Stimulated activated CD8-positive, alpha-beta memory T cell treated with anti-CD3 and anti-CD28 coated beads, Interleukin-12 subunit alpha, Interleukin-12 subunit beta, amount 100 ng/mL, for 4 hours (primary cell): ENCODE measurements around the gene LYPD3.

ENCODE experiments used
- DNase-seq: peaks from one replicate; pipeline ENCODE4 v3.0.0-alpha.2; 2020; ENCODE audit warnings: low read depth

LYPD3 gene

DNA sequence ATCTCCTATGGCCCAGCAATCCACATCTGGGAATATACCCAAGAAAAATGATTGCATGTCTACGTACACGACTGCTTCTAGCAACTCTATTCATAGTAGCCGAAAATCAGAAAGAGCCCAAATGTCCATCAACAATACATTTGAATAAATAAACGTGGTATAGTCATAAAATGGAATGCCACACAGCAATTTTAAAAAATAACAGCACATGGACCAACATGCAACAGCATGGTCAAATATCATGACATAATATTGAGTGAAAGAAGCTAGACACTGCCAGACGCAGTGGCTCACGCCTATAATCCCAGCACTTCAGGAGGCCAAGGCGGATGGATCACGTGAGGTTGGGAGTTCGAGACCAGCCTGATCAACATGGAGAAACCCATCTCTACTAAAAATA is 34.4 kb downstream of the LYPD3 start:
- DNase-seq: no peak

DNA sequence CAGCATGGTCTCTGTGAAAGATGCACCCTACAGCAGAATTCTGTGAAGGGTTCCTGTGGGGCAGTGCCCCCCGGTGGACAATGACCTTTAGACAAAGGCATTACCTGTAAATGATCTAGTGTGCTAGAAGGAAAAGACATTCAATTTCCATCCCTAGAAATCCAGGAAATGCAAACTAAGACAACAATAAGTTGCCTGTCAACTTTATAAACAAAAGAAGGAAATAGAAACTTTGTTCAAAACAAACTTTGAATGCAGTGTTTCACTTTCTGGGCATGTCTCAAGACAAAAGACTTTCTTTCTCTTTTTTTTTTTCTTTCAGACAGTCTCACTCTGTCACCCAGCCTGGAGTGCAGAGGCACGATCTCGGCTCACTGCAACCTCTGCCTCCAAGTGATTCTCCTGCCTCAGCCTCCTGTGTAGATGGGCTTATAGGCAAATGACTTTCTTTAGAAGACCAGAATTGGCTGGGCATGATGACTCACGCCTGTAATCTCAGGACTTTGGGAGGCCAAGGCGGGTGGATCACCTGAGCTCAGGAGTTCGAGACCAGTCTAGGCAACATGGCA is 35.2 kb downstream of the LYPD3 start:
- DNase-seq: no peak

DNA sequence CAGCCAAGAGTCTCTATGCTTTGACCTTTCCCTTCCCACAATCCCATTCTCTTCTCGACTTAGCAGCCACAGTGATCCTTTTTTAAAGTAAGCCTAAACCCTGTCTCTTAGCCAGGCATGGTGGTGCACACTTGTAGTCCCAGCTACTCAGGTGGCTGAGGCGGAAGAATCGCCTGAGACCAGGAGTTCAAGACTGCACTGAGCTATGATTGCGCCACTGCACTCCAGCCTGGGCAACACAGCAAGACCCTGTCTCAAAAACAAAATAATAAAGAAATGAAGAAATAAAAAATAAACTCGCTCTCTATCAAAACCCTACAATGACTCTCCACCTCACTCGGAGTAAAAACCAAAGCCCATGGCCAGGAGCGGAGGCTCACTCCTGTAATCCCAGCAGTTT is 36.0 kb downstream of the LYPD3 start:
- no peak for DNase-seq

DNA sequence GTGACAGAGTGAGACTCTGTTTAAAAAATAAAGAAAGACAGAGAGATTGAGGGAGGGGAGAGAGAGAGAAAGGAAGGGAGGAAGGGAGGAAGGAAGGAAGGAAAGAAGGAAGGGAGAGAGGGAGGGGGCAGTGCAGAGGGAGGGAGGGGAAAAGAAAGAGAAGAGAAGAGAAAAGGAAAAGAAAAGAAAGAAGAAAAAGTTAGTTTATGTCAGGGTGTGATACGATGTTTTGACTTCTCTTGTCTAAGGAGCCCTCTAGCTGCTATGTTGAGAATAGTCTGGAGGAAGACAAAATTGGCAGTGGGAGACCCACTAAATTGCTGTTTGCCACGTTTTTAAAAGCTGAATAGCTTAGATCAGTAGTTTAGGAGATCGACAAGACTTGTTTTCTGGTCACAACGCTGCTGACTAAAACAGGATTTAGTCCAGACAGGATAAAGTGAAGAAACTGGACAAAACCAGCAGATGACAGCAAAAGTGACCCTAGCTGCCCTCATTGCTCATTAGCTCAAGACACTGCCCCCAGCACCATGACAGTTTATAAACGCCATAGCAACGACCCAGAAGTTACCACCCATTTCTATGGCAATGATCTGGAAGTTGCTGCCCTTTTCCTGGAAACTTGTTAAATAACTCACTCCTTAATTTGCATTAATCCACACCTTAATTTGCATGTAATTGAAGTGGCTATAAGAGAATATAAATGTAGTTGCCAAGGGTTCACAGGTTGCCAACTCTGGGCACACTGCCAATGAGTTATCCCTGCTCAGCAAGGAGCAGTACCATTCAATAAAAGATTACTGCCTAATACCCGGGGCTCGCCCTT is 39.6 kb downstream of the LYPD3 start:
- no peak for DNase-seq

DNA sequence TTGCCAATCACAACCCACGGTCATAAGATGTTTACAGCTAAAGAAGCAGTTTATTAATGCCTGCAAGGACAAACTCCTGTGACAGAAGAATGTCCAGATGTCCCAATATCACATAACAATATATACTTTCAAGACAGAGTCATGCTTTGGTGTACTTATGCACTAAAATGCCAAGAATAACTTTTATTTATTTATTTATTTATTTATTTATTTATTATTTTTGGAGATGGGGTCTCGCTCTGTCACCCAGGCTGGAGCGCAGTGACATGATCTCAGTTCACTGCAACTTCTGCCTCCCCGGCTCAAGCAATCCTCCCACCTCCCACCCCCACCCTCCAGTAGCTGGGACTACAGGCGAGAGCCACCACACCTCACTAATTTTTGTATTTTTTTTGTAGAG is 41.6 kb downstream of the LYPD3 start:
- DNase-seq: no peak

DNA sequence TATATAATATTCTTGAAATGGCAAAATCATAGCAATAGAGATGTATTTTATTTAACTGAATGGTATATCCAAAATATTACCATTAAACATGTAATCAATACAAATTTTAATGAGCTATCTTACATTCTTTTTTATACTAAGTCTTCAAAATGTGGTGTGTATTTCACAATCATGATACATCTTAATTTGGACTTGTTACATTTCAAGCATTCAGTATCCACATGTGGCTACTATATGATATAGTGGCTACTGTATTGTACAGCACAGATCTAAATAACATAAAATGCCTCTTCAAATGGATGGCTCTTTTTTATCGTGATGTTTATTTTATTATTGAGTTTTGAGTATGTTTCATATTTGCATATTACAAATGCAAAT is 42.7 kb downstream of the LYPD3 start:
- DNase-seq: no peak

DNA sequence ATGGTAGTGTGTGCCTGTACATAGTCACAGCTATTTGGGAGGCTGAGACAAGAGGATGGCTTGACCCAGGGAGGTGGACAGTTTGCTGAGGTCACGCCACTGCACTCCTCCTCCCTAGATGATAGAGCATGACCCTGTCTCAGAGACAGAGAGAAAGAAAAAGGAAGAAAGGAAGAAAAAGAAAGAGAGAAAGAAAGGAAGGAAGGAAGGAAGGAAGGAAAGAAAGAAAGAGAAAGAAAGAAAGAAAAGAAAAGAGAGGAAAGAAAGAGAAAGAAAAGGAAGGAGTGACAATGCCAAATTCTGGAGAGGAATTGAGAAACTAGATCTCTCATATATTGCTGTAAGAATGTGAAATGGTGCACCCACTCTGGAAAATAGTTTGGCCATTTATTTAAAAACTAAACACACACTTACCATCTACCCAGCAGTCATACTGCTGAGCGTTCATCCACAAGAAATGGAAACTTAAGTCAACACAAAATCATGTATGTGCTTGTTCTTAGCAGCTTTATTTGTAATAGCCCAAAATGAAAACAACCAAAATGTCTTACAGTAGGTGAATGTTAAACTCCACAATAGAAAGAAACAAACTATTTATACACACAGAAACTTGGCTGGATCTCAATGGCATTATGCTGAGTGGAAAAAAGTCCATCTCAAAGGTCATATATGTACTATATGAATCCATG is 43.3 kb downstream of the LYPD3 start:
- no peak for DNase-seq

DNA sequence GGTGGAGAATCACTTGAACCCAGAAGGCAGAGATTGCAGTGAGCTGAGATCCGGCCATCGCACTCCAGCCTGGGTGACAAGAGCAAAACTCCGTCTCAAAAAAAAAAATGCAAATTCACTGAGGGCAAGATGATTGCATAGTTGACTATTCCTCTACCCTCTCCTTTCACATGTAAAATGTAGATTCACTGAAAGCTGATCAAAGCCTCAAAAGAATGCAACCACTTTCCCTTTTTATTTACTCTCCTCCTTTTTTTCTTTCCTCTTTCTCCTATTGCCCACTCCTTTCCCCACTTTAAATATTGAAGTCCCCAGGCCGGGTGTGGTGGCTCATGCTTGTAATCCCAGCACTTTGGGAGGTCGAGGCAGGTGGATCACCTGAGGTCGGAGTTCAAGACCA is 44.5 kb downstream of the LYPD3 start:
- no peak for DNase-seq

DNA sequence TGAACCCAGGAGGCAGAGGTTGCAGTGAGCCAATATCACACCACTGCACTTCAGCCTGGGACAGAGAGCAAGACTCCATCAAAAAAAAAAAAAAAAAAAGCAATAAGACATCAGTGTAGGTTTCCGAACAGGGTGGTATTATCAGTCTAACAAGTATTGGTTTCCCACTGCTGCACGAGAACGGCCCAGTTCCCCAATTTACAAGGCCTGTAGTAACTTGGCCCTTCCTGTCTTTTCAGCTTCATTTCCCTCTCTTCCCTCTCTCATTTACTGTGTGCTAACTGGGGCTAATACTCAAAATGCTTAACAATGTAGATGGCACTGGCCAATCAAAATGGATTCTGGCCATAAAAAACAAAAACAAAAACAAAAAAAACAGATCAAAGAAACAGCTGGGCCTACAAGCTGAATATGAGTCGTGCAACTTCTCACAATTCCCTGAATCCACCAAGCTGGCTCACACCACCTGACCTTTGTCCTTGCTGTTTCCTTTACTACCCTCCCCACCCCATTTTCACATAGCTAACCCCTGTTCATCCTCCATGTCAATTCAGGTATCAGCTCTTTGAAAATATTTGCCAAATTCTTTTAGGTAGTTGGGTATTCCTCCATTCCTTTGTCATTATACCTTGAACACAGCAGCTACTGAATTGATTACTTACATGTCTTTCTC is 48.3 kb downstream of the LYPD3 start:
- DNase-seq: no peak

DNA sequence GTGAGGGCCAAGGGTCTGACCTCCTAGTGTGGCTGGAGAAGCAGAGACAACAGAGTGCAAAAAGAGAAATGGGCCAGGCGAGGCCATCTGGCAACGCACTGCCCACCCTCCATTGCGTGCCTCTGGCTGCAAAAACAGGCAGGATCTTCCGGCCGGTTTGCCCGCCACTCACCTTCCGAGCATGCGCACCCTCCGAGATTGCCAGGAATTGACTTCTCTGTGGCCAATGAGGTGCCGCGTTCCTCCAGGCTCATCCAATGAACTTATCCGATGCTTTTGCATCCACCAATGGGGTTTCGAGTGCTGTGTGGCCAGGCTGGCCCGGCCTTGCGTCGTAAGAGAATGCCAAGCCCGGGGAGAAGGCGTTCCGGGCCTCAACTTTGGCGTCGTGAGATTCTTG is 50.9 kb downstream of the LYPD3 start, which contains the start of gene TEX101:
TSS of gene TEX101 (plus strand) at position 337 of the 400 bp plus-strand sequence. CDS start 1,030 bp downstream, outside the sequence.
- no peak for DNase-seq

DNA sequence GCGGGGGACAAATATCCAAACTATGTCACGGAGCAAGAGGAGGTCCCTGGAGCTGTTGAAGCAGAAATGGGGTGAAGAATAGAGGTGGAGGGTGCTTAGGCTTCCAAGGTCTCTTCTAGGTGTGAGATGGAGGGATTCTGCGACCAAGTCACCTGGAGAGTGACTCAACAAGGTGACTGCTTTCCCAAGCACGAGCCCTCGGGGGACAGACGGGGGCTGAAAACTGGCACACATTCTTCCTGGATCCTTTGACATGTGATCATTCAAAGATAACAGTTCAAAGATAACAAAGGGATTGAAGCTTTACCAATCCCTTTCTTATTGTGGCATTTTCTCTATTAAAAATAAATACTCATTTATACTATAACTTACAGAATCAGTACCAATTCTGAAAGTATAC is 53.0 kb downstream of the LYPD3 start:
- no peak for DNase-seq
